GM10847 (cell line): ENCODE data around the gene GLRA1.

Experiments used
- POLR2A ChIP-seq: IDR thresholded peaks from 2 replicates; pipeline ENCODE4 v1.6.1; 2011; ENCODE audit not compliant: insufficient read length; ENCODE audit errors: extremely low read depth

The GLRA1 gene

DNA sequence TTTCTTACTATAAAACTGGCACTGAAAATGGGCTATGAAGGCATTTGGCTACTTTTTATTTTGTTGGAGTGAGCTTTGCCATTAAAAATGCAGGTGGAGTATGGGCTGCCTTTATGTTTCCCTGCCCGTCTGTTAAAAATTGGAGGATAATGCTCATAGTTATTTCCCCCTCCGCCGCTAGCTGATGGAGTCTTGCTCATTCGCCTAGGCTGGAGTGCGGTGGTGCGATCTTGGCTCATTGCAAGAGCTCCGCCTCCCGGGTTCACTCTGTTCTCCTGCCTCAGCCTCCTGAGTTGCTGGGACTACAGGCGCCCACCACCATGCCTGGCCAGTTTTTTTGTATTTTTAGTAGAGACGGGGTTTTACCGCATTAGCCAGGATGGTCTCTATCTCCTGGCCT, 144.3 kb downstream of the GLRA1 start:
- TF ChIP-seq POLR2A: no peak

DNA sequence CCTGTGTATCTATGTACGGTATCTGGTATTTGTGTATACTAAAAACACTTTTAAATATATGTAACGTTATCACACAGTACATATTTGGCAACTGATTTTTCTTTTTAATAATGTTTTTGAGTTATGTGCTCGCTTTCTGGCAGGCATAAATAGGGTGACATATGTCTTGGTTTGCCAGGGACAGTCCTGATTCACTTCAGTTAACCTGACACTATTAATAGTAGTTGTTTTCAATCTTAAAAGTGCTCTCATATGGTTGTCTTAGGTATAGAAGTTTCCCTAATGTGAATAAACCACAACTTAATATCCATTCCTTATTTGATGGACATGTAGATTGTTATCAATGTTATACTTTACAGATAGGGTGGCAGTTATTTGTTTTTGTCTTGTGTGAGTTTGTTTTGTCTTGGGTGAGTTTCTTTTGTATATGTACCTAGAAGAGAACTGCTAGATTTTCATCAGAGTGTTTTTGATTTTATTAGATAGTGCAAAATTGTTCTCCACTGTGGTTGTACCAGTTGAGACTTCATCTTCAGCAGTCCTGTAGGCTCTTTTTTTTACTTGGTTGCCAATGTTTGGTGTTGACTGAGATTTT, 145.0 kb downstream of the GLRA1 start:
- no peak for TF ChIP-seq POLR2A

DNA sequence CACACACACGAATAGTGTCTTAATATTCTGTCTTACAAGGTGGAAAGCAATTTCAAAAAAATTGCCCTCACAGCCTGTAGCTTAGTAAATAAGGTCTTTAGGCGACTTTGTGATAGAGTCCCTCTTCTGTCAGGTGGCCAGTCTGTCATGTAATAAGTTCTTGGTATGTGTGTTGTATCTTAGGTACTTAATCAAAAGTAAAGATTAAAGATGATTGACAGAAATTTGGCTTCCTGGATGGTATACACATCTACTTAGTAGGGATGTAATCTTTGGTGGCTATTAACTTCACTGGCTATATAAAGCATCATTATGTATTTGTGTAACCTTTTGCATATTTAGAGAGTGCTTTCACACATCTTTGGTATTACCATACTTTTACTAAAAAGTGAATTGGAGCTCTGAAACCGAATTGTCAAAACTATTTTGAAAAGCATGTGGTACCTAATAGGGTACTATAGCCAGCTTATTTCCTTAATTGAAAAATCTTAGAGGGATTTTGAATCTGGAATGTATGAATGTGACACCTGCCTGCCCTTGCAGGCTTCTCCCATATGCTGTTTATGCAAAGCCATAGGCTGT, 149.5 kb downstream of the GLRA1 start:
- TF ChIP-seq POLR2A: no peak

DNA sequence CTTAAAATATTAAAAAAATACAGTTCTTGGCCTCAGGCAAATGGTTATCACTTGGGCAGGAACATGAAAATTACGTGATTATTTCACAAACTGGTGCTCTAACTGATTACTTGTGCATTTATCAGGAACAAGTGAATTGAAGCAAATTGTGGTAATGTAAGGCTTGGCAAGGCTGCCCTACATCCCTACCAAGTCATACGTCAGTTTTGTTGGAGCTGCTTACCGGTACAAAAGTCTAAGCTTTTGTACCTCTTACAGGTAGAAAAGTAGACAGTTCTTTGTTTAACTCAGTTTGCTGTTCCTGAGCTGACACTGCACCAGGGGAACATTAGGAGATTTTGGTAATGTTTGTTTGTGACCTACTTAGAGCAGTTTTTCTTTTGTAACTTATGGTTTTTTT, 150.7 kb downstream of the GLRA1 start:
- TF ChIP-seq POLR2A: no peak

DNA sequence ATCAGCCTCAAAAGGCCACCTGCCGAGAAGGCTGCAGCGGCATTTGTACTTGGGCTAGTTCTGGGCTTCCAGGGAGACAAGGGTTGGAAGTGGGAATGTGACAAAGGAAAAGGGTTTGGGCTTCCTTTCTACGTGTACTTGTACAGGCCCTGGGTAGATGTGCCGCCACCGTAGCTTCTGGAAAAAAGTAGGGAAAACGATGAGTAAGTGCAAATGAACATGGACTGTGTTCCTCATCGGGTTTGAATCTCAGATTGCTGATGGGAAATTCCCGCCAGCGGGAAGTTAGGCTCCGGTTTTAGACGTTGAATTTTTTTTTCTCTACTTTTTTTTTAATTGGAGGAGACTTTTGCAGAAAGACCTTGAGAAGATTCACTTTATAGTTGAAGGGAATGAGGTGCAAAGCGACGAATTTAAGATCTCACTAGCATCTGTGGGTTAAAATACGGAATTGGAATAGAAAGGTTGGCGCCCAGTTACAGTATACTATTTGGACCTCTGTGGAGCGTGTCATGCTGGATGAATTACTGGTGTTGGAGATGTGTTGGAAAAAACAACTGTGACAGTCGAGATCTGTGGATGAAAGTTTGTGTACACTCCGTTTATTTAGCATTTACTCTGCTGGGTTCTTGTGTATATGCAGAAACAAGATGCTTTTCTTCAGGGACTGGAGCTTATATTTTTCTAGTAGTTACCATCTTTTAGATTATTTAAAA, 151.6 kb downstream of the GLRA1 start:
- TF ChIP-seq POLR2A: no peak
